G401.6 (cell line): ENCODE results near the gene HK1.
"Not testable (repeated sequence)": the region's sequence is repeated elsewhere in the genome, so short reads cannot be mapped to it uniquely, and the experiment has no call there.

Experiments
- FAIRE-seq: peaks from 2 replicates; lab custom pipeline; 2012; peaks lifted over from hg19 to GRCh38; lab: Jason Lieb, UNC

HK1 gene

GRCh38 chr10:69425041-69425440 lies 146.7 kb downstream of the HK1 start:
- no peak for FAIRE-seq

- no peak for FAIRE-seq
These were observed 147.4 kb downstream of the HK1 start for GRCh38 chr10:69425511-69426298.

GRCh38 chr10:69426376-69426727 lies 148.1 kb downstream of the HK1 start:
- no peak for FAIRE-seq

- FAIRE-seq = no peak
These were observed 149.9 kb downstream of the HK1 start for GRCh38 chr10:69428165-69428564.

GRCh38 chr10:69434169-69434568 lies 155.9 kb downstream of the HK1 start:
- FAIRE-seq = no peak

- no peak for FAIRE-seq
These were observed 156.6 kb downstream of the HK1 start for GRCh38 chr10:69434926-69435325.

- FAIRE-seq = no peak
These were observed 157.7 kb downstream of the HK1 start for GRCh38 chr10:69435966-69436520.

GRCh38 chr10:69437321-69438259 lies 159.3 kb downstream of the HK1 start:
- FAIRE-seq = no peak

- no peak for FAIRE-seq
These were observed 160.4 kb downstream of the HK1 start for GRCh38 chr10:69438536-69439349.

- no peak for FAIRE-seq
These were observed 161.0 kb downstream of the HK1 start for GRCh38 chr10:69439350-69439739.

- FAIRE-seq = no peak
These were observed 161.7 kb downstream of the HK1 start for GRCh38 chr10:69439813-69440506.

GRCh38 chr10:69443354-69443753 lies 165.1 kb downstream of the HK1 start:
- FAIRE-seq = no peak

GRCh38 chr10:69445041-69445440 lies 166.7 kb downstream of the HK1 start:
- FAIRE-seq = no peak

GRCh38 chr10:69446229-69446628 lies 167.9 kb downstream of the HK1 start:
- FAIRE-seq = no peak

GRCh38 chr10:69446650-69447151 lies 168.4 kb downstream of the HK1 start:
- FAIRE-seq = no peak

- FAIRE-seq = no peak
These were observed 171.5 kb downstream of the HK1 start for GRCh38 chr10:69449841-69450240.

- not testable (repeated sequence) for FAIRE-seq
These were observed 172.1 kb downstream of the HK1 start for GRCh38 chr10:69450395-69450794.

GRCh38 chr10:69451209-69451783 lies 173.0 kb downstream of the HK1 start, which contains the start of gene TSPAN15:
Gene TSPAN15, plus strand, starts transcription at chr10:69451465. Its CDS starts 130 bp downstream, at chr10:69451595.
- FAIRE-seq = no peak
